HG02642 (cell line): ENCODE data around the gene CSAG1.
"Not testable (repeated sequence)": the region's sequence is repeated elsewhere in the genome, so short reads cannot be mapped to it uniquely, and the experiment has no call there.

Source experiments
- ATAC-seq: cut with Tn5 transposase; IDR thresholded peaks from one replicate; pipeline ENCODE4 v1.9.1; 2021; ENCODE audit warnings: mild to moderate bottlenecking; ENCODE audit not compliant: unreplicated experiment, poor library complexity

Gene CSAG1, protein sequence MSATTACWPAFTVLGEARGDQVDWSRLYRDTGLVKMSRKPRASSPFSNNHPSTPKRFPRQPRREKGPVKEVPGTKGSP

GRCh38 chrX:152733261-152733975 is at the start of gene CSAG1, which contains the start of gene MAGEA12:
CSAG1 (minus strand) TSS chrX:152733721; CDS start chrX:152732460, 1,261 bp downstream.
MAGEA12 (plus strand) TSS chrX:152733757; CDS start chrX:152736162, 2,405 bp downstream.
- no peak for ATAC-seq

DNA sequence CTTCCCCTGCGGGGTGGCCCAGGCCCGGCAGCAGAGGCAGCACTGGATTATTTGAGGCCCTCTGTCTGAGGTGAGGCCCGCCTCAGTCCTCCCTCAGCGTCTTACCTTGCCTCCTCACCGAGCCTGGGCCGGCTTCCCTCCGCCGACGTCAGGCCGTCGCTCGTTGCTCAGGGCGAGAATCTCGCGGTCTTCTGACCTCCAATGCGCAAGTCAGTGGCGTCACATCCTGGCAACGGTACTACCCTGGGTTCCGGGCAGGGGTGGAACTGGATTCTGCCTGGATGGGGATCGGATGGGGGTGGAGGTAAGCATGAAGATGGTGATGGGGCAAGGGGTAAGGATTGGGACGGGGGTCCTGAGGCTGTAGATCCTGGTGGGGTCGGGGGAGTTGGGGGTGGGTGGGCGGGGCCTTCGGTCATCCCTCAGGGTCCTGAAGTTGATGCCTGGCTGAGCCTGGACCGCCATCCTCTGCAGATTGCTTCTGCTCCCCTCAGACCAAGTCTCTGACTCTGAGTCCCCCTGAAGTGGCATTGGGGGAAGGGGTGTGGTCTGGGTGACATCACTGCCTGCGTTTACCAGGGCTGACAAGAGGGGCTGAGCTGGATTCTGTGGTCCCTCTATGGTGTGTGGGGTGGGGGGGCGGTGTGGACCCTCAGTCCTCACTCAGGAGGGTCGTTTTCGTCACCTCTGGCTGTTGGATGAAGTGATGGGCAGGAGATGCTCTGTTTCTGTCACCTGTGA is 36.2 kb upstream of the CSAG1 start, which contains the start of gene MAGEA6:
Gene MAGEA6, minus strand, starts transcription at position 141 of the 741 bp plus-strand sequence. CDS start 2,039 bp downstream, outside the sequence.
- not testable (repeated sequence) for ATAC-seq

GRCh38 chrX:152766562-152766961 is 33.0 kb upstream of the CSAG1 start:
- ATAC-seq: not testable (repeated sequence)

GRCh38 chrX:152761582-152761981 is 28.1 kb upstream of the CSAG1 start:
- ATAC-seq: not testable (repeated sequence)

DNA sequence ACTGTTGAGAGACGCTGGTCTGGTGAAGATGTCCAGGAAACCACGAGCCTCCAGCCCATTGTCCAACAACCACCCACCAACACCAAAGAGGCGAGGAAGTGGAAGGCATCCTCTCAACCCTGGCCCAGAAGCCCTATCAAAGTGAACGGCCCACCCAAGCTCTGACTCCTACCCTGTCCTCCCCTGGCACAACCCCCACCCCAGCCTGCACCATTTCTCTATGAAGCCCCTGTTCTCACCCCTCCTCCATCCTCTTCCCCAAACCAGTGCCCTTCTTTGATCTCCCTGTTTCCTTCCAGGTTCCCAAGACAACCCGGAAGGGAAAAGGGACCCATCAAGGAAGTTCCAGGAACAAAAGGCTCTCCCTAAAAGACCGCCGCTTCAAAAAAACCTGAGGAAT is 26.0 kb upstream of the CSAG1 start:
- ATAC-seq: not testable (repeated sequence)

GRCh38 chrX:152758918-152759317 is 25.4 kb upstream of the CSAG1 start, which contains the start of gene CSAG3:
CSAG3 (plus strand) TSS chrX:152759218.
- ATAC-seq: not testable (repeated sequence)

DNA sequence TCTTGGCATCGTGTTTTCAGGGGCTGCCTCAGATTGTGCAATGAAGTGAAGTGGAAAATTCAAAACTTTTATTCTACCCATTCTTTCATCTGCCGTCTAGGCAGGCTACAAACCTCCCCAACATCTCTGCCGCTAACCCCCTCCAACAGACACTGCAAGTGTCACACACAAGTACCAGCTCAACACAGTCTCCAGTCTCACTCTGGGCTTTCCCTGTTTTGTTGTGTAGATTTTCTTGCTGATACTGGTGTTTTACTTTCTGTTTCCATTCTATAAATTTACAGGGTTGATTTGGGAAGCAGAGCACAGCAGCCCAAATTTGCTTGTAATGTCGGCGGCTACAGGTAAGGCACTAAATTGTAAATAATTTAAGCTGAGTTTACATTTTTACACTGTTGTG is 21.4 kb upstream of the CSAG1 start:
- ATAC-seq: not testable (repeated sequence)

GRCh38 chrX:152753686-152754650 is 20.4 kb upstream of the CSAG1 start, which contains the start of gene MAGEA2:
MAGEA2 (minus strand) TSS chrX:152753842; CDS start chrX:152751363, 2,479 bp downstream.
- not testable (repeated sequence) for ATAC-seq

- ATAC-seq: no peak
Observed at GRCh38 chrX:152738560-152738959, 5.0 kb upstream of the CSAG1 start.

GRCh38 chrX:152736528-152736927 is 3.0 kb upstream of the CSAG1 start:
- not testable (repeated sequence) for ATAC-seq

DNA sequence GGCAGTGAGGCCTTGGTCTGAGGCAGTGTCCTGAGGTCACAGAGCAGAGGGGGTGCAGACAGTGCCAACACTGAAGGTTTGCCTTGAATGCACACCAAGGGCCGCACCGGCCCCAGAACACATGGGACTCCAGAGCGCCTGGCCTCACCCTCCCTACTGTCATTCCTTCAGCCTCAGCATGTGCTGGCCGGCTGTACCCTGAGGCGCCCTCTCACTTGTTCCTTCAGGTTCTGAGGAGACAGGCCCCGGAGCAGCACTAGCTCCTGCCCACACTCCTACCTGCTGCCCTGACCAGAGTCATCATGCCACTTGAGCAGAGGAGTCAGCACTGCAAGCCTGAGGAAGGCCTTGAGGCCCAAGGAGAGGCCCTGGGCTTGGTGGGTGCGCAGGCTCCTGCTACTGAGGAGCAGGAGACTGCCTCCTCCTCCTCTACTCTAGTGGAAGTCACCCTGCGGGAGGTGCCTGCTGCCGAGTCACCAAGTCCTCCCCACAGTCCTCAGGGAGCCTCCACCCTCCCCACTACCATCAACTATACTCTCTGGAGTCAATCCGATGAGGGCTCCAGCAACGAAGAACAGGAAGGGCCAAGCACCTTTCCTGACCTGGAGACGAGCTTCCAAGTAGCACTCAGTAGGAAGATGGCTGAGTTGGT is 2.5 kb upstream of the CSAG1 start:
- no peak for ATAC-seq

DNA sequence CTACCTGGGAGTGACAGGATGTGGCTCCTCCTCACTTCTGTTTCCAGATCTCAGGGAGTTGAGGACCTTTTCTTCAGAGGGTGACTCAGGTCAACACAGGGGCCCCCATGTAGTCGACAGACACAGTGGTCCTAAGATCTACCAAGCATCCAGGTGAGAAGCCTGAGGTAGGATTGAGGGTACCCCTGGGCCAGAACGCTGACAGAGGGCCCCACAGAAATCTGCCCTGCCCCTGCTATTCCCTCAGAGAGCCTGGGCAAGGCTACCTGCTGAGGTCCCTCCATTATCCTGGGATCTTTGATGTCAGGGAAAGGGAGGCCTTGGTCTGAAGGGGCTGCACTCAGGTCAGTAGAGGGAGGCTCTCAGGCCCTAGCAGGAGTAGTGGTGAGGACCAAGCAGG is 1.6 kb upstream of the CSAG1 start:
- ATAC-seq: no peak

DNA sequence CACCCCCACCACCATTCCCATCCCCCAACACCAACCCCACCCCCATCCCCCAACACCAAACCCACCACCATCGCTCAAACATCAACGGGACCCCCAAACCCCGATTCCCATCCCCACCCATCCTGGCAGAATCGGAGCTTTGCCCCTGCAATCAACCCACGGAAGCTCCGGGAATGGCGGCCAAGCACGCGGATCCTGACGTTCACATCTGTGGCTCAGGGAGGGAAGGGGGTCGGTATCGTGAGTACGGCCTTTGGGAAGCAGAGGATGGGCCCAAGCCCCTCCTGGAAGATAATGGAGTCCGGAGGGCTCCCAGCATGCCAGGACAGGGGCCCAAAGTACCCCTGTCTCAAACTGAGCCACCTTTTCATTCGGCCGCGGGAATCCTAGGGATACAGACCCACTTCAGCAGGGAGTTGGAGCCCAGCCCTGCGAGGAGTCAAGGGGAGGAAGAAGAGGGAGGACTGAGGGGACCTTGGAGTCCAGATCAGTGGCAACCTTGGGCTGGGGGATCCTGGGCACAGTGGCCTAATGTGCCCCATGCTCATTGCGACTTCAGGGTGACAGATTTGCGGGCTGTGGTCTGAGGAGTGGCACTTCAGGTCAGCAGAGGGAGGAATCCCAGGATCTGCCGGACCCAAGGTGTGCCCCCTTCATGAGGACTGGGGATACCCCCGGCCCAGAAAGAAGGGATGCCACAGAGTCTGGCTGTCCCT is 780 bp upstream of the CSAG1 start:
- not testable (repeated sequence) for ATAC-seq

DNA sequence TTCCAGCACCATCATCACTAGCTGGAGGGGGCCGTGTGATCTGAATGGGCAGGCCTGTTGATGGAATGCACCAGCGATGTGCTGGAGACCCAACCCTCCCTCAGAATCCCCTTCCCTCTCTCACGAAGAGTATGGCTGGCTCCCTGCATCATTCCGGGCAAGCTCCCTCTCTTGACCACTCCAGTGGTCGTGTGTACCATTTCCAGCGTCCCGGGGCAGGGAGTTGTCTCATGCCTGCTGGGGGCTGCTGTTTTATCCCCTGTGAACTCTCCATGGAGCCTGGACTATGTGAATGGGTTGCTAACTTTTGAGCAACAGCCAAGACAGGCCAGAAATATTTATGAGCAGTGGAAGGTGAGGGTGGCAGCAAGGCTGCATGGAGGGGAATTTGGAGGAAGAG is 8.1 kb downstream of the CSAG1 start:
- ATAC-seq: no peak

- ATAC-seq: not testable (repeated sequence)
Observed at GRCh38 chrX:152713815-152714787, 19.4 kb downstream of the CSAG1 start, which contains the start of gene MAGEA2B. MAGEA2B (plus strand) TSS chrX:152714628; CDS start chrX:152717107, 2,479 bp downstream.

GRCh38 chrX:152713195-152713594 is 20.3 kb downstream of the CSAG1 start:
- not testable (repeated sequence) for ATAC-seq

DNA sequence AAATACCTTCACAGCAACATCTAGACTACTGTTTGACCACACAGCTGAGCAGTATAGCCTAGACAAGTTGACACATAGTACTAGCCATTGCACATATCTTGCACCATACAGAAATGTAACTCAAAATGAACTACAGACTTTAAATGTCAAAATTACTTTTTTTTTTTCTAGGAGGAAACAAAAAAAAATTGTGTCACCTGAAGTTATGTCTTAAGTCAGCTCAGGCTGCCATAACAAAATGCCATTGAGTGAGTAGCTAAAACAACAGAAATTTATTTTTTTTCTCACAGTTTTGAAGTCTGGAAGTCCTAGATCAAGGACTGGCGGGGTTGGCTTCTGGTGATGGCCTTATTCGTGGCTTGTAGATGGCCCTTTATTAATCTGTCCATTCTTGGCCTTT is 24.3 kb downstream of the CSAG1 start, which contains the start of gene CSAG2:
Gene CSAG2, minus strand, starts transcription at position 101 of the 400 bp plus-strand sequence. CDS start 161 bp downstream, outside the sequence.
- ATAC-seq: not testable (repeated sequence)
